Ecto neural progenitor cell (in vitro differentiated cells): Measurements from ENCODE around the gene NUP160.
"Not testable (repeated sequence)": the region's sequence is repeated elsewhere in the genome, so short reads cannot be mapped to it uniquely, and the experiment has no call there.

ENCODE experiments used
- DNase-seq: peaks from one replicate; pipeline ENCODE4 v3.0.0-alpha.2; 2018; ENCODE audit warnings: low spot score

The NUP160 gene, protein sequence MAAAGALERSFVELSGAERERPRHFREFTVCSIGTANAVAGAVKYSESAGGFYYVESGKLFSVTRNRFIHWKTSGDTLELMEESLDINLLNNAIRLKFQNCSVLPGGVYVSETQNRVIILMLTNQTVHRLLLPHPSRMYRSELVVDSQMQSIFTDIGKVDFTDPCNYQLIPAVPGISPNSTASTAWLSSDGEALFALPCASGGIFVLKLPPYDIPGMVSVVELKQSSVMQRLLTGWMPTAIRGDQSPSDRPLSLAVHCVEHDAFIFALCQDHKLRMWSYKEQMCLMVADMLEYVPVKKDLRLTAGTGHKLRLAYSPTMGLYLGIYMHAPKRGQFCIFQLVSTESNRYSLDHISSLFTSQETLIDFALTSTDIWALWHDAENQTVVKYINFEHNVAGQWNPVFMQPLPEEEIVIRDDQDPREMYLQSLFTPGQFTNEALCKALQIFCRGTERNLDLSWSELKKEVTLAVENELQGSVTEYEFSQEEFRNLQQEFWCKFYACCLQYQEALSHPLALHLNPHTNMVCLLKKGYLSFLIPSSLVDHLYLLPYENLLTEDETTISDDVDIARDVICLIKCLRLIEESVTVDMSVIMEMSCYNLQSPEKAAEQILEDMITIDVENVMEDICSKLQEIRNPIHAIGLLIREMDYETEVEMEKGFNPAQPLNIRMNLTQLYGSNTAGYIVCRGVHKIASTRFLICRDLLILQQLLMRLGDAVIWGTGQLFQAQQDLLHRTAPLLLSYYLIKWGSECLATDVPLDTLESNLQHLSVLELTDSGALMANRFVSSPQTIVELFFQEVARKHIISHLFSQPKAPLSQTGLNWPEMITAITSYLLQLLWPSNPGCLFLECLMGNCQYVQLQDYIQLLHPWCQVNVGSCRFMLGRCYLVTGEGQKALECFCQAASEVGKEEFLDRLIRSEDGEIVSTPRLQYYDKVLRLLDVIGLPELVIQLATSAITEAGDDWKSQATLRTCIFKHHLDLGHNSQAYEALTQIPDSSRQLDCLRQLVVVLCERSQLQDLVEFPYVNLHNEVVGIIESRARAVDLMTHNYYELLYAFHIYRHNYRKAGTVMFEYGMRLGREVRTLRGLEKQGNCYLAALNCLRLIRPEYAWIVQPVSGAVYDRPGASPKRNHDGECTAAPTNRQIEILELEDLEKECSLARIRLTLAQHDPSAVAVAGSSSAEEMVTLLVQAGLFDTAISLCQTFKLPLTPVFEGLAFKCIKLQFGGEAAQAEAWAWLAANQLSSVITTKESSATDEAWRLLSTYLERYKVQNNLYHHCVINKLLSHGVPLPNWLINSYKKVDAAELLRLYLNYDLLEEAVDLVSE (N-terminal part only)

DNA sequence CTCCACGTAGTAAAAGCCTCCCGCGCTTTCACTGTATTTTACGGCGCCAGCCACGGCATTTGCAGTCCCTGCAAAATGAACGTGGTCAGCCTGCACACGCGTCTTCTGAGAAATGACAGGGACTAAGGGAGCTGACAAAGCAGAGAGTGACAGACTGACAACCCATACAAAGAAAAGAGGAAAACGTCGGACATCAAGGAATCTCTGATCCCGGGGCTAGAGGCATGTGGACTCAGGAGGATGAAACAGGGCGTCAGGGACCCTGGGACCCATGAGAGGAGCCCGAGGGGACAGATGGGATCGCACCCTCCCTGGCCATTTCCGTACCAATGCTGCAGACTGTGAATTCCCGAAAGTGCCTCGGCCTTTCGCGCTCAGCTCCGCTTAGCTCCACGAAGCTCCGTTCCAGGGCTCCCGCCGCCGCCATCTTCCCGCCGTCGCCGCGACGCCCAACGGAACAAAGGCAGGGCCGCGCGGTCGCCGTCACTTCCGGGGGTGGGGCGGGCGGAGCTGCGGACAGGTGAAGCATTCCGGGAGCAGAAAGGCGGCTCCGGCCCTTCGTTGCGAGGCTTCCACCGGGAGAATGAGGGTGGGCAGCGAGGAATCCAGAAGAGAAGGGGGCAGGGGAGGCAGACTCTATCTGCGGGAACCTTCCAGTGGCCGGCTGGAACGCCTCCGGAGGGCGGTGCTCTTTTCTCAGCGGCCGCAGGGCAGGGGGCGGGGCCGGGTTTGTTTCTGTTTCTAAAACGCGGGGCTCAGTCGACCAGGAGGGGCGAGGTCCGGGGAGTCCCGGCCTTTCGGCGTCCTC is at the start of gene NUP160:
NUP160 (minus strand) TSS at position 459 of the 808 bp plus-strand sequence; CDS start at position 427, 32 bp downstream.
- peak; percentile 92 for DNase-seq

DNA sequence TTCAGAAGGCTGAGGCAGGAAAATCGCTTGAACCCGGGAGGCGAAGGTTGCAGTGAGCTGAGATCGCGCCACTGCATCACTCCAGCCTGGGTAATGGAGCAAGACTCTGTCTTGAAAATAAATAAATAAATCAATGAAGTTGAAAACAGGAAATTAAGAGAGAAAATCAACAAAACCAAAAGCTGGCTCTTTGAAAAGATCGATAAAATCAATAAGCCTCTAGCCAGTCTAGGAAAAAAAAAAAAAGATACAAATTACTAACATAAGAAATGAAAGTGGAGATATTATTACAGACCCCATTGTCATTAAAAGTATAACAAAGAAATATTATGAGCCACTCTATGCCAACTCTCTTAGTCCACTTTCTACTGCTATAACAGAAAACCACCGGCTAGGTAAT is 48.0 kb upstream of the NUP160 start:
- DNase-seq, result no peak

DNA sequence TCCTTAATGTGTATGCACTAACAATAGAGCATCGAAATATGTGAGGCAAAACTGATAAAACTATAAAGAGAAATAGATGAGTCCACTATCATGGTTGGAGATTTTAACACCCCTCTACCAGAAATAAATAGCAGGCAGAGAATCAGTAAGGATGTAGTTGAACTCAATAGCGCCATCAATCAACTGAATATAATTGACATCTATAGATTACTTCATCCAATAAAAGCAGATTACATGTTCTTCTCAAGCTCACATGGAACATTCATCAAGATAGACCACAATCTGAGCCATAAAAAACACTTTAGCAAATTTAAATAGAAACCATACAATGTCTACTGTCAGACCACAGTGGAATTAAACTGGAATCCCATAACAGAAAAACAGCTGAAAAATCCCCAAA is 46.9 kb upstream of the NUP160 start:
- DNase-seq, result no peak

DNA sequence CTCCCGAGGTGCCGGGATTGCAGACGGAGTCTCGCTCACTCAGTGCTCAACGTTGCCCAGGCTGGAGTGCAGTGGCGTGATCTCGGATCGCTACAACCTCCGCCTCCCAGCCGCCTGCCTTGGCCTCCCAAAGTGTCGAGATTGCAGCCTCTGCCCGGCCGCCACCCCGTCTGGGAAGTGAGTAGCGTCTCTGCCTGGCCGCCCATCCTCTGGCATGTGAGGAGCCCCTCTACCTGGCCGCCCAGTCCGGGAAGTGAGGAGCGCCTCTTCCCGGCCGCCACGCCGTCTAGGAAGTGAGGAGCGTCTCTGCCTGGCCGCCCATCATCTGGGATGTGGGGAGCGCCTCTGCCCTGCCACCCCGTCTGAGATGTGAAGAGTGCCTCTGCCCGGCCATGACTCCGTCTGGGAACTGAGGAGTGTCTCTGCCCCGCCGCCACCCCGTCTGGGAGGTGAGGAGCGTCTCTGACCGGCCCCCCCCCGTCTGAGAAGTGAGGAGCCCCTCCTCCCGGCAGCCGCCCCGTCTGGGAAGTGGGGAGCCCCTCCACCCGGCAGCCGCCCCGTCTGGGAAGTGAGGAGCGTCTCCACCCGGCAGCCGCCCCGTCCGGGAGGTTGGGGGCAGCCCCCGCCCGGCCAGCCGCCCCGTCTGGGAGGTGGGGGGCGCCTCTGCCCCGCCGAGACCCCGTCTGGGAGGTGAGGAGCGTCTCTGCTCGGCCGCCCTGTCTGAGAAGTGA is 44.6 kb upstream of the NUP160 start:
- not testable (repeated sequence) for DNase-seq

DNA sequence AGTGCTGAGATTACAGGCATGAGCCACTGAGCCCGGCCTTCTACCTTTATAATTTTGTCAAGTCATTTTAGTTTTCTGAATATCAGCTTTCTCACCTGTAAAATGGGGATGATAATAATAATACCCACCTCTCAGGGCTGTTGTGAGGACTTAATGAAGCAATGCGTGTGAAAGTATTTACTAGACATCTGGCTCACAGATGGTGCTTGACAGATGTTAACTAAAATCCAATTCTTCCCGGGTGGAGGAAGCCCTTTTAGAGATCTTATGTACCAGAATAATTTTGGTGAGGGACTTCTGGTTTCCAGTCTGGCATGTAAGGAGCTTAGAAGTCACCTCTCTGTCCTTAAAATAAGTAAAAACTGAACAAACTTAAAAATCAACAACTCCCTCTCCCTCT is 43.7 kb upstream of the NUP160 start:
- no peak for DNase-seq

DNA sequence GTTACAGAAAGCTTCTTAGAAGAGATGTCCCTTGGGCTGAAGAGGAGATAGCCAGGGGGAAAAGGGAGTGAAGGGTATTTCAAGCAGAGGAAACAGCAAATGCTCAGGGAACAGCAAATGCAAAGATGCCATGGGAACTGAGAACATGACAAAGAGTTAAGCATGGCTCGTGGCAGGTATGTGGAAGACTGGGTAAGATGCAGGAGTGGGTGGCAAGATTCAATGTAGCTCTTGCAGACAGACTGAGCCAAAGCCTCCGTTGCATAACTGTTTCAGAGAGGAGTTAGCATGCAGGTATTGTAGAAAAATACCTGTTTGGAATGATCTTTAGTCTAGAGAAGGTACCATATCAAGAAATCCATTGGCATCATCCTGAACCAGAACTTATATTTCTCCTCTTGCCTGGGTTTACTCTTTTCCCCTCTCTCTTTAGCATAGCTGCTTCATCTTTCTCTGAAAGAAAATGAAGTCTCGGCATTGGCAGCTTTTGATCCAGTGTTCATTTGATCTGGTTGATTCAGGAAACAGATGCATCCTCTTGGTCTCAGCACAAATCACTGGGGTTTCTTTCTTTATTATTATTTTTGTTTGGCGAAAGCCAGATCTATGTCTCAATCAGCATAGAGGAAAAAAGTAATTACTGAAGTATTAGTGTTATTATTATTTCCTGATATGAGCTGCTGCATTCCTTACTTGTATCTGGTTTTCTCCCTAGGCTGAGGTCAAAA is 41.7 kb upstream of the NUP160 start:
- no peak for DNase-seq

DNA sequence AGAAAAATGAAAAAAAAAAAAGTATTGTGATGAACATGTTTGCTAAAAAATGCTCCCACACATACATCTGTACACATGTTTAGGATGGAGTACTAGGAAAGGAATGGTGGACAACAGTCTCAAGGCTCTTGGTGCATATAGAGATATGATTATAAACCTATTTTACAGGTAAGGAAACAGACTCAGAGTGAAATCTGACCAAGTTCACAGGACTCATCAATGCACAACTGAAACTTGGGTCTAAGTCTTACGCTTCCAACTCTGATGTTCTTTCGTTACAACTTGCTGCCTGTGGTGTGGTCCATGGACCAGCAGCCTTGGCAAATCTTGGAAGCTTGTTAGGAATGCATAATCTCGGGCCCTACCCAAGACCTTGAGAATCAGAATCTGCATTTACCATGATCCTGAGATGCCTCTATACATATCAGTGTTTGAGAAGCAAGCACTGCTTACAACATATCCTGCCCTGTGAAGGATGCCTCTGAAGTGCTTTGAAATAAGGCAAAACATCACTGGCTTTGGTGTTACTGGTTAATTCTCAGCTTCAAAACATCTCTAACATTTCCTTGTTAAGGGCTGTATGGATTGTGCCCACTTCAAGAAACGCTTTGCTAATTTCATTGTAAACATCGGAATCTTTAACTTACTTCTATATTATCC is 39.9 kb upstream of the NUP160 start:
- DNase-seq, result no peak

DNA sequence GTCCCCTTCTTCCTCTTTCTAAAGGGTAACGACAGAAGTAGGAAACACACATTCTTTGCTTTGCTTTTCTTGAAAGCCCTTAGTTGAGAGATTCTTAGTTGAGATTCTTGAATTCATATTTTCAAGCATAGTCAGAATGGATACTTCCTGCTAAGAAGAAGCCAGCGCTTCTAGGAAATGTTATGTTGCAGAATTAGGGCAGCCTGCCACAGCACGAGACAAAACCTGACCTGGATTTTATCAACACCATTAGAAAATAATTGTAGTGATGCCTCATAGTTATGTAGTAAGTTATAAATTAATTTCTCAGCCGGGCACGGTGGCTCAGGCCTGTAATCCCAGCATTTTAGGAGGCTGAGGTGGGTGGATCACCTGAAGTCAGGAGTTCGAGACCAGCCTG is 37.9 kb upstream of the NUP160 start:
- DNase-seq, result no peak

DNA sequence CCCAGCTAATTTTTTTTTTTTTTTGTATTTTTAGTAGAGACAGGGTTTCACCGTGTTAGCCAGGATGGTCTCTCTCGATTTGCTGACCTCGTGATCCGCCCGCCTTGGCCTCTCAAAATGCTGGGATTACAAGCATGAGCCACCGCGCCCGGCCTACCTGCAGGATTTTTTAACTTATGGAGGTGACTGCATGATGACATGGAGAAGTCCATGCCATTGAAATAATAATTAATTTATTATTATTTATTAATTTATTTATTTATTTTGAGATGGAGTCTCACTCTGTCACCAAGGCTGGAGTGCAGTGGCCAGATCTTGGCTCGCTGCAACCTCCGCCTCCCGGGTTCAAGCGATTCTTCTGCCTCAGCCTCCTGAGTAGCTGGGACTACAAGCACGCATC is 34.3 kb upstream of the NUP160 start:
- not testable (repeated sequence) for DNase-seq

DNA sequence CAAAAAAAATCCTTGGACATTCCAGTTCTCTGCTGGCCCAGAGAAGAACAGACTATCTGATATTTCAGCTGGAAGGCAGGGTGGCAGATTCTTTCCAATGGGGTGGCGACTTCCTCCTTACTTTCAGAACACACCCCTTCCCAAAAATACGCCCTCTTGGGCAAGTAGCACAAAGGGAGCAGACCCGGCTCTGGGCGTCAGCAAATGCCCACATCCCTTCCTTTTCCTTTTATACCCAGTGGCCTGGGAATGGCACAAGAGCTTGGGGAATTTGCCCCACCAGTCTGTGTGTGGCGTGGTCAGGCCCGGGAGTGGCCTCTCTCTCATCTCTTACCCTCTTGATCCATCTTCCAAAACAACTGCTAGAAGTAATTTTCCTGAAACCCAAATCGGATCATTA is 33.0 kb upstream of the NUP160 start:
- no peak for DNase-seq

DNA sequence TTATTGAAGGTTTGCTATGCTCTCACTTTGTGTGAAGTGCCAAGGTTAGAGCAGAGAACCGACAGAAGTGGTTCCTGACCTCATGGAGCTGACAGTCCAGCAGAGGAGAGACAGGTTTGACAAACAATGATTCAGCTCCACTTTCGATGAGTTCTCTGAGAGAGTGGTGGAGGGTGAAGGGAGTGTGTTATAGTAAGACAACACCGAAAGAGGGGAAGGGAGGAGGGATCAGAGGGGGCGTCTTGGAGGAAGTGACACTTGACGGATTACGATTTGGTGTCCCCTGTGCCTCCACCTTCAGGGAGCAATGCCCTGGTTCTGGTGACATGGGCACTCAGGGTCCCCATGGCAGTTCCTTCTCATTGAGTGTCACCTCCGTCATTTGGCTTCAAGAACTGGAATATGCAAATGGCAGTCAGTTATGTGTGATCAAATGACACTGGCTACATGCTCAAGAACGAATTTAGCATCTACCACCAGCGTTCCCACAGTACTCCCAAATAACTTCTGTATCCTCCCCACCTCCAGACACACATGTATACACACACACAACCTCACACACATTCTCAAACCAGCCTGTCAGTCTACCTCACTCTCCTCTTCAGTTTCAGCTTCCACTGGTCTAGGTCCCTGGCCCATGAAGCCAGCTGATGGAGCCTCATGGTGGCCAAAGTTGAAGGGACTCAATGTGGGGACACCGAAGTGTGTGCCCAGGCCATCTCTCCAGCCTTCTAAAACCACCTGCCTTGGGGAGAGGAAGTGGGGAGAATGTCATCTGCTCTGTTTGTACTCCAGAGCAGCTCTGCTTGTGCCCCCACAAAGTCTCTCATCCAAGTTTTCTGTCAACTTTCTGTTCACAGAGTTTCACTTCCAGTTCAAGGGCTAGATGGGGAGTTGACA is 31.4 kb upstream of the NUP160 start:
- DNase-seq, result no peak

DNA sequence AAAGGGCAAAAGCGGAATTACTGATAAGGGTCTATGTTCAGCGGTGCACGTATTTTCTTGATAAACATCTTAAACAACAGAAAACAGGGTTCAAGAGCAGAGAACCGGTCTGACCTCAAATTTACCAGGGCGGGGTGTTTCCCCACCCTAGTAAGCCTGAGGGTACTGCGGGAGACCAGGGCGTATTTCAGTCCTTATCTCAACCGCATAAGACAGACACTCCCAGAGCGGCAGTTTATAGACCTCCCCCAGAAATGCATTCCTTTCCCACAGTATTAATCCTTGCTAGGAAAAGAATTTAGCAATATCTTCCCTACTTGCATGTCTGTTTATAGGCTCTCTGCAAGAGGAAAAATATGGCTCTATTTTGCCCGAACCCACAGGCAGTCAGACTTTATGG is 27.7 kb upstream of the NUP160 start:
- DNase-seq, result not testable (repeated sequence)

DNA sequence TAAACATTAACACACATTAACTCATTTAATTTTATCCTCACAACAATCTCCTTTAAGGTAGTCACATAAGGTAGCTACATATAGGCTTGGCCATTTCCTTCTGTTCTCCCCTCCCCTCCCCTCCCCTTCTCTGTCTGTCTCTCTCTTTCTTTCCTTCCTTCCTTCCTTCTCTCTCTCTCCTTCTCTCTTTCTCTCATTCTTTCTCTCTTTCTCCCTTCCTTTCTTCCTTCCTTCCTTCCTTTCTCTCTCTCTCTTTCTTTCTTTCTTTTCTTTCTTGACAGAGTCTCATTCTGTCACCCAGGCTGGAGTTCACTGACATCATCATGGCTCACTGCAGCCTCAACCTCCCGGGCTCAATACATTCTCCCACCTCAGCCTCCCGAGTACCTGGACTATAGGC is 22.3 kb upstream of the NUP160 start:
- no peak for DNase-seq

DNA sequence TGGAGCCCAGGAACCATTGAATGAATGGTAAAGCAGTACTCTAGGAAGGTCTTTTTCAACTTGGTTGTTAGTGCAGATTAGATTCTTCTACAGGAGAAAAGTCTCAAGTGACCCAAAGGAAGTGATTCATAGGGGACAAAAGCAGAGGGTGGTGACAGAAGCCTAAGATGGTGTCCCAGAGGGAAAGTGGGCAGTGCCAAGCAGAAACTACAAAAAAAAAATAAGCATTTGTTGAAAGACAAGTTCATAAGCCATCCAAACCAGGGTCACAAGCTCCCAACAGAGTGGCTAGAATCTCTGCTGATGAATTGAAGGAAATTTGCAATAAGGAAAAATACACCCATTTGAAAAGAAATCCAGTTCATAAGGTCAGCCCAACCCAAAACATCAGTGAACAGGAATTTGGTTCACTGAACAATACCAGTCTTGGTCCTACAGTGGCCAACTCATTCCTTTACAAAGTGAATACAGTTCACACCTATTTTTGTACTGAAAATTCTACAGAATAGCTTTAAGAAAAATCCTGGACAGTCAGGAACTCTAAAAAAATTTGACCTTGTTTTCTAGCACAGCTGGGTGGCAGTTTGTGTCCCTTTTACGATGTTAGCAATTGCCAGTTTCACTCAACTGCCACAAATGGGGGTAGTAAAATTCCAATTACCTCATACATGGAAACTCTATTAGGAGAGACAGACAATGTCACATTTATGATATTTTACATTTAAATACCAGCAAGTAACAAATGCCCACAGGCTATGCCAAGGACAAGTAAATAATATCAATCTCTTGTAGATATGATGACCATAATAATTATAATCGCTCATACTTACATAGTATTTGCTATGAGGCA is 21.6 kb upstream of the NUP160 start:
- no peak for DNase-seq

DNA sequence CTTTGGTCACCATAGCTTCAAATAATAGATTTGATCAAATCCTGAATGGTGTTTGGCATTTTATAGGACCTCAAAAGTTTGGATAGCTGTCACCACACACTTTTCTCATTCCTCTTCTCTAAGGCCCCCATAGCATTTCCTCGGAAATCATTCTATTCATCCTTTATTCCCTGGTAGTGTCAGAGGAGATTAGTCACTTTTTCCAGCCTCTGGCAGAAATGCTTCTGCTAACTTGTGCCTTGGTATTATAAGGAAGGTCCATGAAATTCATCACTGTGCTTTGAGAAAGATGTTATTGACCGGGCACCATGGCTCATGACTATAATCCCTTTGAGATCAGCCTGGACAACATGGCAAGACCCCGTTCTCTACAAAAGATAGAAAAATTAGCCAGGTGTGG is 19.7 kb upstream of the NUP160 start:
- no peak for DNase-seq

DNA sequence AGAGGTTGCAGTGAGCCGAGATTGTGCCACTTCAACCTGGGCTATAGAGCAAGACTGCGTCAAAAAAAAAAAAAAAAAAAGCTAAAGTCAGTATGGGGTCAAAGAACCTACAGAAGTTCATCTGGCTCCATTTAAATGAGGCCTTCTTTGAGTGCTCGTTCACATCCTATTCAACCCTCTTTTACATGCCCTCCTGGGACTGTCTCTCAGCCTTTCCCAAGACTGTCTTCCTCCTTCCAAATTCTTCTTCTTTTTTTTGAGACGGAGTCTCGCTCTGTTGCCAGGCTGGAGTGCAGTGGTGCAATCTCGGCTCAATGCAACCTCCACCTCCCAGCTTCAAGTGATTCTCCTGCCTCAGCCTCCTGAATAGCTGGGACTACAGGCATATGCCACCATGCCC is 18.7 kb upstream of the NUP160 start:
- DNase-seq, result not testable (repeated sequence)

DNA sequence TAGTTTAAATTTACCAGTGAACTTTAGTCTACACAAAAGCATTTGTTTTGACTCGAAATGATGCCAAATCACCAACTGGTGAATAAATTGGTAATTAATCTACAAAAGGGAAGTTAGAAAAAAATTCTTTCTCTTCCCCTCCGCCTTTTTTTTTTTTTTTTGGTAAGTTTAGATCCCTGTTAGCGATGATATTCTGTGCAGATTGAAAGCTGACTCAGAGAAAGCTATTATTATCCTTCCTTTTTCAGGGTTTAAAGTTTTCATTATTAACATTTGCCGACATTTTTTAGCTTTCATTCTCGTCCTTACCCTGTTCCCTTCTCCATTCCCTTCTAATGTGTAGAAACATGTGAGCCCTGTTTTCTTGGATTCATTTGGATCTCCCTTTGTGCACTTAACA is 16.8 kb upstream of the NUP160 start:
- no peak for DNase-seq
